ENCODE results near the gene RUFY4. TPM values are rescaled to one million over a fixed set of nuclear protein-coding genes. Genes with fewer than 3 reads are reported as not detected.

RUFY4 gene
- total RNA-seq, 1 experiment from 2014 or later: not detected

DNA sequence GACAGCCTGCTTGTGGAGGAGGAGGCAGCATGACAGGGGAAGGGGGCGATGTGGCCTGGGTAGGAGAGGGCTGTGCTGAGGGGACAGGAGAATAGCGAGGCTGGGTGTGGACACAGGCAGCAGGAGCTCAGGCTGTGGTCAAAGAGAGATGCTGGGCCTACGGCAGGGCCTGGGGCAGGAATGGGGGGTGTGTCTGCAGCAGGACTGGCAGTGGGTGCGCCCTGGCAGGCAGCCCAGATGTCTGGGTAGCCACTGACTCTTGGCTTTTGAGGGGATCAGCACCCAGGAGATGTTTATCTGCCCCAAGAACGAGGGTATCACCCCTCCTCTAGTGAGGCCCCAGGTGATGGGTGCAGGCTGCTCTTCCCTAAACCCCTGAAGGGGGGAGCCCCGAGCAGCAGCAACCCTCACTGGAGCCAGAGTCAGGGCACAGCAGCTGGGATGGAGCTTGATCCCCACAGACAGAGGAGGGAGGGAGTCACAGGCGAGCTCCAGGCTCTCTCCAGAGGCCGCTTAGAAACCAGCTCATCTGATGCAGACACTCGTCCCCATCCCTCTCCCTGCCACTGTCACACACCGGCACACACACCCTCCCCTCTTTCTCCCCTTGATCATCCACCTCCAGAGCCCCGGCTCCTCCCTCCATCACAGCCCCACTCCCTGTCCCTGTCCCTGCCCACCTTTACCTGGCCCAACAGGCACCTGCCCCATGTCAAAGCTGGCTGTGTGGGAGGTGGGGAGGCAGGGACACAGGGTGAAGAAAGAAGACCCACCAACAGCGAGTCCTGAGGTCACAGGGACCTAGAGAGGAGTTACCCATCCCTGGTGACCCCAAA is 36.5 kb upstream of the RUFY4 start:
- CTCF ChIA-PET: interaction anchor here (0.5 to 6.9 kb wide), 12 partner anchors 10 to 1067 kb away, joined by 3 to 154 read pairs (median 4); partner anchors contain the start of gene RUFY4
- no peak for DNase-seq (ENCODE audit: unreplicated experiment)
- Mint-ChIP-seq H3K4me1 (ENCODE audit: insufficient read depth, unreplicated experiment) (no peaks in the 10 kb centered on the region), H3K36me3 (ENCODE audit: insufficient read depth, unreplicated experiment) (no peaks in the 10 kb centered on the region), H3K9me3 (ENCODE audit: unreplicated experiment) (no peaks in the 10 kb centered on the region), H3K27me3 (ENCODE audit: insufficient read depth, unreplicated experiment) (peaks cover 15% of the 10 kb centered on the region), H3K27ac (ENCODE audit: low read depth, unreplicated experiment) (no peak overlapping the region), H3K4me3 (ENCODE audit: unreplicated experiment) (no peak overlapping the region)
- intact Hi-C loops (cut with micrococcal nuclease): no loop called here
- no TSS peak for BruUV-seq (replicated peaks)
- TF ChIP-seq, protein P1, sequence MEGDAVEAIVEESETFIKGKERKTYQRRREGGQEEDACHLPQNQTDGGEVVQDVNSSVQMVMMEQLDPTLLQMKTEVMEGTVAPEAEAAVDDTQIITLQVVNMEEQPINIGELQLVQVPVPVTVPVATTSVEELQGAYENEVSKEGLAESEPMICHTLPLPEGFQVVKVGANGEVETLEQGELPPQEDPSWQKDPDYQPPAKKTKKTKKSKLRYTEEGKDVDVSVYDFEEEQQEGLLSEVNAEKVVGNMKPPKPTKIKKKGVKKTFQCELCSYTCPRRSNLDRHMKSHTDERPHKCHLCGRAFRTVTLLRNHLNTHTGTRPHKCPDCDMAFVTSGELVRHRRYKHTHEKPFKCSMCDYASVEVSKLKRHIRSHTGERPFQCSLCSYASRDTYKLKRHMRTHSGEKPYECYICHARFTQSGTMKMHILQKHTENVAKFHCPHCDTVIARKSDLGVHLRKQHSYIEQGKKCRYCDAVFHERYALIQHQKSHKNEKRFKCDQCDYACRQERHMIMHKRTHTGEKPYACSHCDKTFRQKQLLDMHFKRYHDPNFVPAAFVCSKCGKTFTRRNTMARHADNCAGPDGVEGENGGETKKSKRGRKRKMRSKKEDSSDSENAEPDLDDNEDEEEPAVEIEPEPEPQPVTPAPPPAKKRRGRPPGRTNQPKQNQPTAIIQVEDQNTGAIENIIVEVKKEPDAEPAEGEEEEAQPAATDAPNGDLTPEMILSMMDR (IDR thresholded peaks at IDR 0.05; ENCODE audit: unreplicated experiment): no peak
- POLR2A ChIA-PET: interaction anchor here (0.6 kb wide), 1 partner anchor 1540 kb away, joined by 3 read pairs; no protein-coding TSS in a partner anchor

DNA sequence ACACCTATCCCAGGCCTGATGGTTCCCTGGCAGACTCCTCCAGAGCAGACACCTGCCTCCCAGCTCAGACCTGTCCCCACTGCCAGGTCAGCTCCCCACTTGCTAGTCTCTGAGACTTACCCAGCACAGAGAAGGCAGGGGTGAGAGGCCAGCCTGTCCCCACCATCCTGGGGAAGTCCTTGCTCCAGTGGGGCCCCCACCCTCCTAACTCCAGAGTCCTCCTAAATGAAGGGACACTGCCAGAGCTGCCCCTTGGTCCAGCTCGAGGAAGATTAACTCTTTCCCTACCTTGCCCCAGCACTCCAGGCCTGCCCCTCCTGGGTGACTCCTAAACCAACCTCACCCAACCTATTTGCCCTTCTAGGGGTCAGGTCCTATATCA is 35.9 kb upstream of the RUFY4 start:
- ChIA-PET POLR2A (interaction anchor here (0.6 kb wide), 1 partner anchor 1540 kb away, joined by 3 read pairs; no protein-coding TSS in a partner anchor), CTCF (interaction anchor here (0.5 to 6.9 kb wide), 12 partner anchors 27 to 1067 kb away, joined by 3 to 154 read pairs (median 3); partner anchors contain the start of gene RUFY4)
- Mint-ChIP-seq H3K36me3 (ENCODE audit: insufficient read depth, unreplicated experiment) (no peaks in the 10 kb centered on the region), H3K27ac (ENCODE audit: low read depth, unreplicated experiment) (no peak overlapping the region), H3K4me1 (ENCODE audit: insufficient read depth, unreplicated experiment) (no peaks in the 10 kb centered on the region), H3K9me3 (ENCODE audit: unreplicated experiment) (no peaks in the 10 kb centered on the region), H3K4me3 (ENCODE audit: unreplicated experiment) (no peak overlapping the region), H3K27me3 (ENCODE audit: insufficient read depth, unreplicated experiment) (peaks cover 21% of the 10 kb centered on the region)
- no TSS peak for BruUV-seq (replicated peaks)
- DNase-seq (ENCODE audit: unreplicated experiment): no peak
- TF ChIP-seq, protein P1 (IDR thresholded peaks at IDR 0.05; ENCODE audit: unreplicated experiment): no peak
- intact Hi-C loops (cut with micrococcal nuclease): no loop called here

DNA sequence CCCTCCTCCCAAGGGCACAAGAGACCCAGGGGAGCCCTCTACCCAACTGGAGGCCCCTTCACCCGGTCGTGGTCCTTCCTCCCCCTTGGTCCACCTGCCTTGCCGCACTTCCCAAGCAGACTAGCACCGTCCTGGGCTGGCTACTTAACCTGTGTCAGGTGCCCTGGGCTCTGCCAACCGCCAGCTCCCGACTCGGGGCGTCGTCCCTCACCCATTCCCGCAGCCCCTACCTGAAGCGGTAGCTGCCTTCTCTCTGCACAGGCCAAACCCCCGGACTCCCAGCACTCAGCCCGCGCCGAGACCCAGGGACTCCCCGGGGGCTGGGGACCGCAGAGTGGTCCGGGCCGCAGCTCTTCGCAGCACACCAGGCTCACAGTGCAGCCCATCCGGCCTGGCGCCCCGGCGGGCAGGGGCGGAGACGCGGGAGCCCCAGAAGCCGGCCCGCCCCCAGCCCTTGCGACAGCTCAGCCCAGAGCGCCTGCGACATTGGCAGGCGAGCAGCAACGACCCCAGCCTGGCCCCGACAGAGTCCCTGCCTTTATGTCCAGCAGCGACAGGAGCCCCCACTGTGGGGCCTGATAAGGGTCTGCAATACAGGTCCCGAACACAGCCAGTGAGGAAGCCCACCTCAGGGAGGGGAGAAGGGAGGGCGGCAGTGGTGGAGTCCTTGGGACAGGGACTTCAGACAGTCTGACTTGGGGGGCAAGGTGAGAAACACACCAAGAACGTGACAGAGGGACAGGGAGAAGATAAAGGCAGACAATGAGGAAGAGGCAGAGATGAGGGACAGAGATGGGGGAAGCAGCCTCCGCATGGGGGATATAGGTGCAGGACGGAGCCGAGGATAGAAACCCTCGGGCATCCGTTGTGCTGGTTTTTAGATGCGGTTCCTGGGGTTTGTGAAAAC is 35.2 kb upstream of the RUFY4 start:
- Mint-ChIP-seq H3K36me3 (ENCODE audit: insufficient read depth, unreplicated experiment) (no peaks in the 10 kb centered on the region), H3K27ac (ENCODE audit: low read depth, unreplicated experiment) (no peak overlapping the region), H3K4me3 (ENCODE audit: unreplicated experiment) (no peak overlapping the region), H3K27me3 (ENCODE audit: insufficient read depth, unreplicated experiment) (peaks cover 28% of the 10 kb centered on the region), H3K4me1 (ENCODE audit: insufficient read depth, unreplicated experiment) (no peaks in the 10 kb centered on the region), H3K9me3 (ENCODE audit: unreplicated experiment) (no peaks in the 10 kb centered on the region)
- TF ChIP-seq, protein P1 (IDR thresholded peaks at IDR 0.05; ENCODE audit: unreplicated experiment): no peak
- no peak for DNase-seq (ENCODE audit: unreplicated experiment)
- intact Hi-C loops (cut with micrococcal nuclease): loop anchor here (1.0 to 2.0 kb wide), 5 partner anchors 45 to 249 kb away; no protein-coding TSS in a partner anchor
- ChIA-PET POLR2A (no interaction called here), CTCF (interaction anchor here (0.6 to 6.9 kb wide), 16 partner anchors 11 to 780 kb away, joined by 3 to 154 read pairs (median 3); no protein-coding TSS in a partner anchor)
- BruUV-seq (replicated peaks): no TSS peak
